Endothelial cell of umbilical vein (primary cell): ENCODE measurements around the gene TNS1. TPM values are rescaled to one million over a fixed set of nuclear protein-coding genes. Genes with fewer than 3 reads are reported as not detected.

Experiments used
- BruUV-seq: library from RNA; stranded (reverse); fragments of 400-500 nt; replicated peaks from 2 replicates; lab custom pipeline; 2021; lab: Mats Ljungman, UMichigan
- CTCF ChIA-PET: fragments of 300-600, 350-600 bp; sonication (Branson Sonifier 250); formaldehyde crosslinking; loops from one replicate; lab custom pipeline; 2021; ENCODE audit warnings: antibody characterized with exemption, inconsistent platforms; lab: Charles Lee
- POLR2A ChIA-PET: fragments of 300-600, 350-600 bp; sonication (Branson Sonifier 250); formaldehyde crosslinking; loops from one replicate; lab custom pipeline; 2021; ENCODE audit warnings: antibody characterized with exemption, inconsistent platforms; lab: Charles Lee
- DNase-seq: peaks from one replicate; pipeline ENCODE4 v3.0.0-alpha.2; 2011; ENCODE audit warnings: low read depth, low spot score
- FAIRE-seq: peaks from 2 replicates; lab custom pipeline; 2011; peaks lifted over from hg19 to GRCh38; lab: Jason Lieb, UNC
- H2AFZ ChIP-seq: 2 replicates; pipeline ENCODE4 v1.6.0; 2012; ENCODE audit warnings: low read depth, low read length, control low read depth, inconsistent platforms
- H3K27ac ChIP-seq: 2 replicates; pipeline ENCODE4 v1.5.1; 2011; ENCODE audit warnings: low read depth, mild to moderate bottlenecking, control low read depth, low read length, moderate library complexity; ENCODE audit not compliant: insufficient read depth
- H3K27me3 ChIP-seq, 2 experiments: 2 replicates each; pipeline versions ENCODE4 v1.6.0 to v1.6.1; 2011; ENCODE audit warnings: low read length in 2 of 2, mixed read lengths in 1 of 2; ENCODE audit not compliant: control insufficient read depth in 2 of 2, insufficient read depth in 2 of 2
- H3K36me3 ChIP-seq, 2 experiments: 2 replicates in 1 of 2; 3 replicates in 1 of 2; pipeline ENCODE4 v1.5.1; 2011; ENCODE audit warnings: low read length in 2 of 2, mild to moderate bottlenecking in 1 of 2, moderate library complexity in 1 of 2; ENCODE audit not compliant: control insufficient read depth in 2 of 2, insufficient read depth in 2 of 2; ENCODE audit errors: extremely low read depth in 1 of 2
- H3K4me1 ChIP-seq: 3 replicates; pipeline ENCODE4 v1.5.1; 2011; ENCODE audit warnings: mild to moderate bottlenecking, low read length; ENCODE audit not compliant: control insufficient read depth, insufficient read depth; ENCODE audit errors: extremely low read depth
- H3K4me2 ChIP-seq: 2 replicates; pipeline ENCODE4 v1.6.1; 2011; ENCODE audit warnings: low read length, control low read depth, mixed read lengths; ENCODE audit not compliant: insufficient read depth
- H3K4me3 ChIP-seq, 3 experiments: fragments of 200-600 bp in 1 of 3; sonication (generic), shearing (Covaris generic) in 1 of 3; replicated peaks in 1 of 3; 2 replicates each; pipeline ENCODE4 v1.5.1; 2011 to 2016; ENCODE audit warnings: control low read depth in 3 of 3, low read length in 3 of 3, mild to moderate bottlenecking in 2 of 3, inconsistent platforms in 1 of 3, low read depth in 1 of 3, moderate library complexity in 1 of 3; ENCODE audit not compliant: insufficient read depth in 1 of 3
- H3K79me2 ChIP-seq: 2 replicates; pipeline ENCODE4 v1.6.0; 2012; ENCODE audit warnings: low read length, inconsistent platforms; ENCODE audit not compliant: control insufficient read depth, insufficient read depth
- H3K9ac ChIP-seq: replicated peaks from 2 replicates; pipeline ENCODE3; 2011; ENCODE audit warnings: low read length, control low read depth; ENCODE audit not compliant: insufficient read depth; ENCODE audit errors: extremely low read depth
- H3K9me1 ChIP-seq: replicated peaks from 3 replicates; pipeline ENCODE4 v1.6.0; 2011; ENCODE audit warnings: mild to moderate bottlenecking, low read length; ENCODE audit not compliant: control insufficient read depth, insufficient read depth; ENCODE audit errors: extremely low read depth
- H3K9me3 ChIP-seq: replicated peaks from 2 replicates; pipeline ENCODE4 v1.5.1; 2012; ENCODE audit warnings: low read length, inconsistent platforms; ENCODE audit not compliant: control insufficient read depth, insufficient read depth
- H4K20me1 ChIP-seq: replicated peaks from 2 replicates; pipeline ENCODE3; 2011; ENCODE audit warnings: mild to moderate bottlenecking, low read length; ENCODE audit not compliant: control insufficient read depth, insufficient read depth; ENCODE audit errors: extremely low read depth
- EZH2 ChIP-seq: IDR thresholded peaks from 2 replicates; pipeline ENCODE4 v1.6.1; 2012; ENCODE audit warnings: borderline replicate concordance, low read depth, mild to moderate bottlenecking, moderate library complexity, low read length, inconsistent platforms; ENCODE audit not compliant: severe bottlenecking
- FOS ChIP-seq: IDR thresholded peaks from 2 replicates; pipeline ENCODE4 v1.6.1; 2011; ENCODE audit warnings: mild to moderate bottlenecking, low read length, moderate library complexity, borderline replicate concordance; ENCODE audit not compliant: insufficient read depth
- GATA2 ChIP-seq: IDR thresholded peaks from 2 replicates; pipeline ENCODE4 v1.7.0; 2011; ENCODE audit warnings: low read depth, mild to moderate bottlenecking, moderate library complexity, mixed read lengths, low read length; ENCODE audit not compliant: insufficient read length, insufficient read depth
- JUN ChIP-seq: IDR thresholded peaks from 2 replicates; pipeline ENCODE4 v1.6.1; 2011; ENCODE audit warnings: borderline replicate concordance, low read depth; ENCODE audit not compliant: insufficient read length, insufficient read depth
- MYC ChIP-seq: IDR thresholded peaks from one replicate; pipeline ENCODE4 v1.6.1; 2011; ENCODE audit warnings: mild to moderate bottlenecking, low read depth, low read length
- POLR2A ChIP-seq: IDR thresholded peaks from 2 replicates; pipeline ENCODE4 v1.6.1; 2012; ENCODE audit warnings: low read depth, mild to moderate bottlenecking, control low read depth, low read length
- POLR2AphosphoS5 ChIP-seq: IDR thresholded peaks from 2 replicates; pipeline ENCODE4 v1.6.1; 2012; ENCODE audit warnings: low read depth, mild to moderate bottlenecking, control low read depth, low read length, moderate library complexity; ENCODE audit not compliant: insufficient read depth
- dilution Hi-C: fragments of 300-500 bp; cut with MboI; formaldehyde crosslinking; loops from one replicate; pipeline ENCODE4 v1.15.0; 2019; ENCODE audit warnings: low sequenced_read_pairs; ENCODE audit not compliant: extremely low pct_ligation_motif_present
- intact Hi-C: fragments of 100-400 bp; cut with micrococcal nuclease; formaldehyde crosslinking; loops from one replicate; pipeline ENCODE4 v1.10.0; 2022
- polyA plus RNA-seq, 4 experiments: library from polyadenylated mRNA; depleted of rRNA in 3 of 4; stranded (reverse) in 3 of 4; unstranded in 1 of 4; fragments of >200 nt; gene quantifications; 2 replicates each; pipeline versions ENCODE4 v1.2.1 to v1.2.3, GENCODE V29; 2011 to 2012; ENCODE audit warnings: missing spikeins in 1 of 4
- total RNA-seq: library from RNA; stranded (reverse); gene quantifications from 2 replicates; pipeline ENCODE4 v1.2.3, GENCODE V29; 2021
- TF ChIP-seq, protein P1 (sequence below), 2 donors: IDR thresholded peaks; 1 replicate in 1 of 2; 2 replicates in 1 of 2; pipeline ENCODE4 v1.5.1; 2011; ENCODE audit warnings: low read length in 2 of 2, mild to moderate bottlenecking in 2 of 2, moderate library complexity in 2 of 2, control low read depth in 1 of 2, inconsistent platforms in 1 of 2, low read depth in 1 of 2; ENCODE audit not compliant: insufficient read depth in 1 of 2; ENCODE audit errors: extremely low read depth in 1 of 2
- TF ChIP-seq, protein P2 (sequence below): IDR thresholded peaks from 2 replicates; pipeline ENCODE4 v1.6.1; 2011; ENCODE audit not compliant: insufficient read depth, insufficient read length

TNS1 gene
- total and polyA plus RNA-seq, 2 donors (not counting 3 experiments of a cell fraction or from before 2014, with no cell fraction given), result 11.0 to 52.1 TPM

DNA sequence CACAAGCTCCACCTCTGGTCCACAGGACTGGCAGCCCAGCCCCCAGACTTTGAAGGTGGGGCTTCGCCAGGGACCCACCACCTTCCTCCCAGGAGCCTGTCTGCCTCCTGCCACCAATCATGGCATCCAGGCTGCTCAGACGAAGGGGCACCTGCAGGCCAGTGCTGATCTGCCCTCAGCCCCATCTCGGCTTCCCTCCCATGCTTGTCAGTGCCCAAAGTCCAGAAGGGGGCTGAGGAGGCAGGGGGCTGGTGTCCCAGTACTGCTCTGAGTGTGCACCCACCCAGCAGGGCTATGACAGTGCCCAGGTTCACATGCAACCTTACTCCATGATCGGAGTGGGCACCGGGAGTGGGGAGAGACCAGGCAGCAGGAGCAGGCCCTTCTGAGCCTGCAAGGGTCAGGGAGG lies 40.9 kb upstream of the TNS1 start:
- ChIA-PET POLR2A (no interaction called here), CTCF (interaction anchor here (1.5 to 4.2 kb wide), 5 partner anchors 9 to 258 kb away, joined by 5 to 43 read pairs (median 8); partner anchors contain the start of gene RUFY4)
- TF ChIP-seq, protein P1, sequence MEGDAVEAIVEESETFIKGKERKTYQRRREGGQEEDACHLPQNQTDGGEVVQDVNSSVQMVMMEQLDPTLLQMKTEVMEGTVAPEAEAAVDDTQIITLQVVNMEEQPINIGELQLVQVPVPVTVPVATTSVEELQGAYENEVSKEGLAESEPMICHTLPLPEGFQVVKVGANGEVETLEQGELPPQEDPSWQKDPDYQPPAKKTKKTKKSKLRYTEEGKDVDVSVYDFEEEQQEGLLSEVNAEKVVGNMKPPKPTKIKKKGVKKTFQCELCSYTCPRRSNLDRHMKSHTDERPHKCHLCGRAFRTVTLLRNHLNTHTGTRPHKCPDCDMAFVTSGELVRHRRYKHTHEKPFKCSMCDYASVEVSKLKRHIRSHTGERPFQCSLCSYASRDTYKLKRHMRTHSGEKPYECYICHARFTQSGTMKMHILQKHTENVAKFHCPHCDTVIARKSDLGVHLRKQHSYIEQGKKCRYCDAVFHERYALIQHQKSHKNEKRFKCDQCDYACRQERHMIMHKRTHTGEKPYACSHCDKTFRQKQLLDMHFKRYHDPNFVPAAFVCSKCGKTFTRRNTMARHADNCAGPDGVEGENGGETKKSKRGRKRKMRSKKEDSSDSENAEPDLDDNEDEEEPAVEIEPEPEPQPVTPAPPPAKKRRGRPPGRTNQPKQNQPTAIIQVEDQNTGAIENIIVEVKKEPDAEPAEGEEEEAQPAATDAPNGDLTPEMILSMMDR (IDR thresholded peaks at IDR 0.05; ENCODE audit: extremely low read depth in 1 of 2, insufficient read depth in 1 of 2, low read depth in 1 of 2, low read length in 2 of 2), result no peak
- no peak for TF ChIP-seq POLR2A
- no peak for TF ChIP-seq FOS
- no peak for TF ChIP-seq JUN
- TF ChIP-seq POLR2AphosphoS5, result no peak
- no peak for TF ChIP-seq EZH2
- TF ChIP-seq GATA2, result no peak
- TF ChIP-seq, protein P2, sequence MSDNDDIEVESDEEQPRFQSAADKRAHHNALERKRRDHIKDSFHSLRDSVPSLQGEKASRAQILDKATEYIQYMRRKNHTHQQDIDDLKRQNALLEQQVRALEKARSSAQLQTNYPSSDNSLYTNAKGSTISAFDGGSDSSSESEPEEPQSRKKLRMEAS, result no peak
- no peak for TF ChIP-seq MYC
- no peaks in the 10 kb centered on the region for H3K4me1 ChIP-seq
- no peaks in the 10 kb centered on the region for H3K9me3 ChIP-seq
- H3K79me2 ChIP-seq, result no peaks in the 10 kb centered on the region
- no peak overlapping the region for H3K9ac ChIP-seq
- H3K27ac ChIP-seq, result no peak overlapping the region
- intact Hi-C loops, result no loop called here
- H3K27me3 ChIP-seq, result peaks cover 8 to 18% of the 10 kb centered on the region in 2 experiments
- no TSS peak for BruUV-seq
- no peaks in the 10 kb centered on the region for H3K36me3 ChIP-seq
- no peaks in the 10 kb centered on the region for H4K20me1 ChIP-seq
- dilution Hi-C loops, result no loop called here
- FAIRE-seq, result no peak
- no peak overlapping the region for H3K4me2 ChIP-seq
- no peak overlapping the region for H2AFZ ChIP-seq
- DNase-seq, result no peak
- no peaks in the 10 kb centered on the region for H3K9me1 ChIP-seq
- no peak overlapping the region for H3K4me3 ChIP-seq
